Activated gamma-delta T cell treated with Interleukin-2 at 50 U/mL for 16 hours (primary cell): Measurements from ENCODE around the gene BBS12.

Source experiments
- DNase-seq: peaks from one replicate; pipeline ENCODE4 v3.0.0-alpha.2; 2020

Gene BBS12

GRCh38 chr4:122732329-122733026 lies at the start of gene BBS12:
TSS of gene BBS12 (plus strand) at chr4:122732704. CDS start at chr4:122741893, 9,189 bp downstream.
- peak; percentile 99 for DNase-seq

GRCh38 chr4:122686691-122687090 lies 45.8 kb upstream of the BBS12 start:
- DNase-seq = no peak

GRCh38 chr4:122687531-122688061 lies 44.9 kb upstream of the BBS12 start:
- DNase-seq = no peak

GRCh38 chr4:122688529-122689140 lies 43.9 kb upstream of the BBS12 start:
- no peak for DNase-seq

DNA sequence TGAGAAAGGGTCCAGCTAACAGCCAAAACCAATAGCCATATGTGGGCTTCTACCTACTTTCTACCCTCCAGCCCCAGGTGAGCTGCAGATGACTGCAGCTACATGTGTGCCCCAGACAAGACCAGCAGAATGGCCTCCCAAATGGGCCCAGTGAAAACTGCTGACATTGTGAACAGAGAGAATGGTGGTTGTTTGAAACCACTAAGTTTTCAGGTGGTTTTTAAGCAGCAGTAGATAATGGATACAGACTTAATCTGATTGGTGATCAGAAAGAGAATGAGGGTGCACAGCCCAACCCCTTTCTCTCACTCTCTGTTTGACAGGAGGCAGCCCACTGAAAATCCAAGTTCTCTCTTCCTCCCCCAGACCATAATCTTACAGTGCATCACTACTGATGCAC lies 42.5 kb upstream of the BBS12 start:
- DNase-seq = no peak

DNA sequence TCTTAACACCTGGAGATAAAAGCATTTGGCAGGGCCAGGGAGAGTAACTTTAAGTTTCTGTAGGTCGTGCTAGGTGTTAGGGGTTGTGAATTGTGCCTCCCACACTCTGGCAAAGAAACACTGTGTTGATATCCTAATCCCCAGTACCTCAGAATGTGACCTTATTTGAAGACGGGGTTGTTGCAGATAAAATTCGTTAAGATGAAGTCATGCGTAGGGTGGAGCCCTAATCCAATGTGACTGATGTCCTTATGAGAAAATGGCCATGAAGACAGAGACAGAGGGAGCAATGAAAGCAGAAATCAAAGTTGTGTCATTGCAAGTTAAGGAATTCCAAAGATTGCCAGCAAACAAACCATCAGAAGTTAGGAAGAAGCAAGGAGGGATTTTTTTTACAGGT lies 40.5 kb upstream of the BBS12 start:
- DNase-seq = no peak

DNA sequence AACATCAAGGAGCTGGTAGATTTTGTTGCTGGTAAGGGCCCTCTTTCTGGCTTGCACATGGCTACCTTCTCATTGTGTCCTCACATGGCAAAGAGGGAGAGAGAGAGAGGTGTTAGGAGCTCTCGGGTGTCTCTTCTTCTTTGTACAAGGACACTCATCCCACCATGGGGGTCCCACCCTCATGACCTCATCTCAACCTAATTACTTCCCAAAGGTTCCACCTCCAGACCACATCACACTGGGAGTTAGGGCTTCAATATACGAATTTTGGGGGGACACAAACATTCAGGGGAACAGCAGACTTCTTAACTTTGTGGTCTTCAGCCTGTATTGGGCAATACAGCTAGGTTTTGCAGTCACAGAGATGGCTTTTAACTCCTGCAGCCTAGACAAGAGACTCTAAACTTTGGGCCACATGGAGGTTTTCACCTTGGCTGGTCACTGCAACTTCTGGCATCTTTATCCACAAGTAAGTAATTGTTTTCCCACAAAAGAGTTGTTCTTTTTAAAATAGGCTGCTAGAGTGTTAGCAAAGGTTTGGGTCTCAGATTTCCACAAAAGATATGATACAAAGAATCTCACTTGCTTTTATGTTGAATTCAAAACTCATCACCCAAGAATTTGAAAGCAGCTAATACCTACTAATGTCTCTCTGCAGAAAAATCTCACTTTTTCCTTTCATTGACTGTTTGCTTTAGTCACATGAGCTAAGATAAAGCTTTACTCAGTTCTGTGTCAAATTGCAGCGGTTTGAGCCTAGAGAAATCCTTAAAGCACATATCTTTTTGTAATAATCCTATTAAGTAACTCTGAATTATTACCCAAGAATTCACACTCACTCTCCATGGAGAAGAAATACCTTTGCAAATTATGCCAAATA lies 39.6 kb upstream of the BBS12 start:
- no peak for DNase-seq

GRCh38 chr4:122695226-122695625 lies 37.3 kb upstream of the BBS12 start:
- DNase-seq = no peak

- DNase-seq = no peak
Observed at GRCh38 chr4:122700178-122700725, 32.3 kb upstream of the BBS12 start.

- DNase-seq = no peak
Observed at GRCh38 chr4:122701061-122701460, 31.4 kb upstream of the BBS12 start.

- no peak for DNase-seq
Observed at GRCh38 chr4:122701965-122702364, 30.5 kb upstream of the BBS12 start.

GRCh38 chr4:122702939-122703338 lies 29.6 kb upstream of the BBS12 start:
- no peak for DNase-seq

- DNase-seq = no peak
Observed at GRCh38 chr4:122703868-122704267, 28.6 kb upstream of the BBS12 start.

DNA sequence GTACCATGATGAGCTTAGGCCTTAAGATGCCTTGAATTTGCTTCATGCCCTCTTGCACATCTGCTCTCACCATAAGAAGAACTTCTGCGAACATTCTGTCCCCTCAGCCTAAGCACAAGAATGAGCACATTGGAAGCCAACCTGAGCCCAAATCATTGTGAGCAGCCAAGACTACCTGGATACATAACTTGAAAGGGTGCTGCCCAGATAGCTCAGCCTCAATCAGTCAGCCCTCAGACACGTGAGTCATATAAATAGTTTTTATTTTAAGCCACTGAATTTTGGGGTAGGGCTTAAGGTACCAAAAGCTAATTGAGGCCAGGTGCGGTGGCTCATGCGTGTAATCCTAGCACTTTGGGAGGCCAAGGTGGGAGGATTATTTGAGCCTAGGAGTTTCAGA lies 27.5 kb upstream of the BBS12 start:
- no peak for DNase-seq

GRCh38 chr4:122705547-122706117 lies 26.9 kb upstream of the BBS12 start:
- no peak for DNase-seq

GRCh38 chr4:122706511-122706910 lies 26.0 kb upstream of the BBS12 start:
- no peak for DNase-seq

DNA sequence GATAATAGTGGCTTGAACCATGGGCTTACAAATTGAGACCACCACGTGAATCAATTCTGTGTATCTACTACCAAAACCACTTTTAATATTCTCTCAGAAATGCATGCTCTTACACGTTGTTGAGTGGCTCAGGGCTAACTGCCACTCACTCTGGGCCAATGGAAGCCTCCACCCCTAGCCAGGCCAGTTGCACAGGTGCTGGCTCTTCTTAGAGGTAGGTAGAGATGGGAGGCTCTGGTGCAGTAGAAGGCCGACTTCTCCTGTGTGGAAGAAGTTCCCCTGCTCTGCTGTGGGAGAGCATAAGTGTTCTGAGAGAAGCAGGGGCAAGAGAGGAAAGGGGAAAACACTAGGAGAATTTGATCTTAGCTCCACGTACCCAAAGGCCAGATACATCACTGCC lies 25.0 kb upstream of the BBS12 start:
- DNase-seq = no peak

GRCh38 chr4:122709236-122709635 lies 23.3 kb upstream of the BBS12 start:
- no peak for DNase-seq

- no peak for DNase-seq
Observed at GRCh38 chr4:122710434-122711308, 21.8 kb upstream of the BBS12 start.

GRCh38 chr4:122711919-122712318 lies 20.6 kb upstream of the BBS12 start:
- no peak for DNase-seq

DNA sequence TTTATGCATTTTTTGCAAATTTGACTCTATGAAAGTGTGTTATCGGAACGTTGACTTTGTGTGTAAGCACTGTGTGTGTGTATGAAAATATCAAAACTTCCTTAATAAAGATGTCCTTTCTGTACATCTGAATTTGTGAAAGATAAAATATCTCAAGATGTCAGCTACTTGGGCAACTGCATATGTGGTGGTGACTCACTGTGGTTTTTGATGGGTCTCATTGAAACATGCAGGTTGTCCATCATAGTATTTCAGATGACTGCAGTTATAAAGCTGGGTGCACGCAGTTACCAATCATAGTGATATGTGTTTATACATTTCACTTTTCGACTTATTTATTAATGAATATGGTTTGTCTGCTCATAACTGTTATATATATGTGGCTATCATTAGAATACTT lies 19.7 kb upstream of the BBS12 start:
- no peak for DNase-seq

GRCh38 chr4:122715221-122715620 lies 17.3 kb upstream of the BBS12 start:
- no peak for DNase-seq
